Neutrophil (primary cell): ENCODE measurements around the gene NAGS.
A peak's percentile ranks its signal among the peaks of the same experiment; 100 is the strongest.
"Not testable (repeated sequence)": the region's sequence is repeated elsewhere in the genome, so short reads cannot be mapped to it uniquely, and the experiment has no call there.

Source experiments
- H3K27ac ChIP-seq: fragments of 200-600 bp; sonication (generic); 2 replicates; pipeline ENCODE4 v1.5.1; 2016; ENCODE audit warnings: mild to moderate bottlenecking, moderate library complexity
- H3K27me3 ChIP-seq: fragments of 200-600 bp; sonication (generic); 2 replicates; pipeline ENCODE4 v1.6.0; 2016; ENCODE audit warnings: mild to moderate bottlenecking
- H3K36me3 ChIP-seq: fragments of 200-600 bp; sonication (generic); 2 replicates; pipeline ENCODE4 v1.5.1; 2017
- H3K4me1 ChIP-seq, 2 experiments: fragments of 200-600 bp in 1 of 2; sonication (generic) in 1 of 2; 1 replicate in 1 of 2; 2 replicates in 1 of 2; pipeline versions ENCODE4 v1.5.1 to v1.6.1; 2013 to 2016; ENCODE audit warnings: low read depth in 1 of 2, low read length in 1 of 2, mild to moderate bottlenecking in 1 of 2, moderate library complexity in 1 of 2; ENCODE audit not compliant: control insufficient read depth in 1 of 2, insufficient read depth in 1 of 2
- H3K4me3 ChIP-seq, 2 experiments: fragments of 200-600 bp in 1 of 2; sonication (generic) in 1 of 2; 1 replicate in 1 of 2; 2 replicates in 1 of 2; pipeline ENCODE4 v1.5.1; 2013 to 2016; ENCODE audit warnings: low read depth in 1 of 2, low read length in 1 of 2, mild to moderate bottlenecking in 1 of 2, moderate library complexity in 1 of 2
- H3K9me3 ChIP-seq: fragments of 200-600 bp; sonication (generic); 2 replicates; pipeline ENCODE4 v1.5.1; 2016
- TF ChIP-seq, protein P1 (sequence below): fragments of 200-600 bp; sonication (generic); IDR thresholded peaks from 2 replicates; pipeline ENCODE4 v1.5.1; 2016; ENCODE audit warnings: antibody characterized with exemption

The NAGS gene

DNA sequence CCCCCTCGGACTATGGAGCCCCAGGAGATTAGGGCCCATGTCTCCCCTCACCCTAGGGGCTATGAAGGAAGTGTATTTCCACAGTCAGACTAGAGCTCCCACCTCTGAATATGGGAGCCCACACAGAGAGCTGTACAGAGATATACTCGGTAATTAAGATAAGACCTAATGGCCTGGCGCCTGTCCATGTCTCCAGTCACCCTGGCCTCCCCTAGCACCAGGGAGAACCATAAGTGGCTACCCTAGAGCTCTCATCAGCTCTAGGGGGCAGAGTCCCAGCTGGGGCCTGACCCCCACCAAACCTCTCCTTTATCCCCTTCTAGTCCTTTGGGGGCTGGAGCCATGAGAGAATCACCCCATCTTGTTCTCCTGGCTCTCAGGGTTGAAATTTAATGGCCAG is 8.0 kb downstream of the NAGS start:
- Histone ChIP-seq H3K4me3 (no peak overlapping the region), H3K27ac (no peak overlapping the region), H3K4me1 (peaks cover 20 to 23% of the 10 kb centered on the region in 2 experiments), H3K27me3 (no peaks in the 10 kb centered on the region), H3K36me3 (peaks cover 4% of the 10 kb centered on the region), H3K9me3 (no peaks in the 10 kb centered on the region)
- TF ChIP-seq, protein P1, sequence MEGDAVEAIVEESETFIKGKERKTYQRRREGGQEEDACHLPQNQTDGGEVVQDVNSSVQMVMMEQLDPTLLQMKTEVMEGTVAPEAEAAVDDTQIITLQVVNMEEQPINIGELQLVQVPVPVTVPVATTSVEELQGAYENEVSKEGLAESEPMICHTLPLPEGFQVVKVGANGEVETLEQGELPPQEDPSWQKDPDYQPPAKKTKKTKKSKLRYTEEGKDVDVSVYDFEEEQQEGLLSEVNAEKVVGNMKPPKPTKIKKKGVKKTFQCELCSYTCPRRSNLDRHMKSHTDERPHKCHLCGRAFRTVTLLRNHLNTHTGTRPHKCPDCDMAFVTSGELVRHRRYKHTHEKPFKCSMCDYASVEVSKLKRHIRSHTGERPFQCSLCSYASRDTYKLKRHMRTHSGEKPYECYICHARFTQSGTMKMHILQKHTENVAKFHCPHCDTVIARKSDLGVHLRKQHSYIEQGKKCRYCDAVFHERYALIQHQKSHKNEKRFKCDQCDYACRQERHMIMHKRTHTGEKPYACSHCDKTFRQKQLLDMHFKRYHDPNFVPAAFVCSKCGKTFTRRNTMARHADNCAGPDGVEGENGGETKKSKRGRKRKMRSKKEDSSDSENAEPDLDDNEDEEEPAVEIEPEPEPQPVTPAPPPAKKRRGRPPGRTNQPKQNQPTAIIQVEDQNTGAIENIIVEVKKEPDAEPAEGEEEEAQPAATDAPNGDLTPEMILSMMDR, result no peak

DNA sequence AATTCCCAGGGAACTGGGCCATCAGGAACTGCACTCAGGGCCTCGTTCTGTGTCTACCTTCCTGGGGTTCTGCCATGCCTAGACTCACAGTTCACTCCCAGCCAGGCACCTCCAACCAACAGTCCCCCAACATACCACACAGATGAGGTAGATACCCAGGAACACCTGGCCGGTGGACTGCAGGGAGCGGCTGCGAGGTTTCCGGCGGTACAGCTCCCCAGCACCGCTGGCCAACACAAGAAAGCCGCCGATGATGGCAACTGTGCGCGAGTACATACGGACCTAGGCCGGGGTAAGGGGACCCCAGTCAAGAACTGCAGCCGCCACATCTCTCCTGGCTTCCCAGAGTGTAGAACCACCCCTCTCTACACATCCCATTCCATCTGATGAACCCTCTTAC is 8.5 kb downstream of the NAGS start:
- Histone ChIP-seq H3K27me3 (no peaks in the 10 kb centered on the region), H3K4me1 (peaks cover 15 to 18% of the 10 kb centered on the region in 2 experiments), H3K9me3 (no peaks in the 10 kb centered on the region), H3K27ac (no peak overlapping the region), H3K36me3 (peaks cover 4% of the 10 kb centered on the region), H3K4me3 (no peak overlapping the region)
- TF ChIP-seq, protein P1, result no peak

DNA sequence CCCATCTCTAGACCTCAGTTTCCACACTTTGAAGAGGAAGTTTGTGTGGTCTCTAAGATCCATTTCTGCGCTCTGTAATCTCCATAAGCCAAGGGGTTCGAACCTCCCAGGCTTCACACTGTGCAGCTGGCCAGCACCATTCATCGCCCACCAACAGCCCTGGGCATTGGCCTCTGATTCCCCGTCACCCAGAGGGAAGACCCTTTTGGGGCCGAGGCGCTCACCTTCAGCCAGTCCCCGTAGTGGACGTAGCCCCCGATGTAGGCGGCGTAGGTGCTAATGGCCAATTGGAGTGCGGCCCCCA is 9.7 kb downstream of the NAGS start:
- peaks cover 12 to 16% of the 10 kb centered on the region in 2 experiments for H3K4me1 ChIP-seq
- no peaks in the 10 kb centered on the region for H3K27me3 ChIP-seq
- TF ChIP-seq, protein P1, result no peak
- no peak overlapping the region for H3K27ac ChIP-seq
- peak overlapping the region; percentile 88 to 97 for H3K4me3 ChIP-seq
- H3K36me3 ChIP-seq, result peaks cover 4% of the 10 kb centered on the region
- H3K9me3 ChIP-seq, result no peaks in the 10 kb centered on the region

DNA sequence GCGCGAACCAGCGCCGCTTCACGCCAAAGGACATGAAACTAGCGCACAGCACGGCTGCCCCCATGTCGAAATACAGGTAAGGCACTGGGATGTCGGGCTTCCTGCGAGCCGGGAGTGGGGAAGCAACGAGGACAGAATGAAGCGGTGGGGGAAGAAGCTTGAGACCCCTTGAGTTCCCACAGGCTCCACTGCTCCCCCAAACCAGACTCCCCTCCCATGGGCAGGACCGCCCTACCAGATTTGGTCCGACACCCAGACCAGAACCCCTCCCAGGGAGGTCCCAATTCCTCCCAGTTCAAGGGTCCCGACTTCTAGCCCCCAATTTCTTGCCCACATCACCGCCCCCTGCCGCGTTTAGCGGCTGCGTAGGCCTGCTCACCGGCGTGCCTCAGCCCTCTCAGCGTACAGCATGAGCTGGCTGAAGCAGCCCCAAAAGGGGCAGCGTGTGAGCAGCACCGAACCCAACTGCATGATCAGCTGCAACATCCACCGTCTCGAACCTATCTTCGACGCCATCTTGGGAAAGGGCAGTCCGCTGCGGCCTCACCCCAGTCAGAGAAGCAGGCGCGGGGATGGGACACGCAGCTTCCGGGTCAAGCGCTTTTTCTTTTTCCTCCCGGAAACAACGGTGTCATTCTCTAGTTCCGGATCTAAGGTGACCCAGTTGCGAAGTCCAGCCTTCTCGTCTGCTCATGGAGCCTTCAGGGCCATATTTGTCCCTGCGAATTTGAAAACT is 10.2 kb downstream of the NAGS start, which contains the start of gene TMEM101:
Gene TMEM101 (minus strand): TSS at position 527 of the 736 bp plus-strand sequence. CDS start 11 bp downstream, at position 516.
- Histone ChIP-seq H3K9me3 (no peaks in the 10 kb centered on the region), H3K27me3 (no peaks in the 10 kb centered on the region), H3K27ac (peak within 1 kb of the TSS; percentile 69), H3K4me1 (peaks cover 12 to 16% of the 10 kb centered on the region in 2 experiments), H3K36me3 (peaks cover 4% of the 10 kb centered on the region), H3K4me3 (peak within 1 kb of the TSS; percentile 88 to 97)
- TF ChIP-seq, protein P1, result no peak

DNA sequence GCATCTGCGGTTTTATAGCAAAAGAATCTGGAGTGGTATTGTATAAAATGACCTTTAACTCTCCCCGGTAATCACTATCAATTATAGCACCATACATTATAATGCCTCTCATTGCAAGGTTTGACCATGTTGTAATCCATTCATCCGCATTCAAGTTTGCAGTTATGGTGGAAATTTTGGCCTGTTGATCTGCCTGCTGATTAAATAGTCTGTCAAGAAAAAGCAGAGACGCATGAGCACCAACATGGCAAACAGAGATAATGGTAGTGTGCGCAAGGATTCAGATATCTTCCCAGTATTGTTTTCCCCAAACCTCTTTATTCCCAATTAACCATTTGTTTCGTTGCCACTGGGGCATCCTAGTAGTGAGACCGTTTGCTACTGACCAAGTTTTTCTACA is 16.8 kb downstream of the NAGS start:
- H3K4me1 ChIP-seq, H3K9me3 ChIP-seq, H3K27me3 ChIP-seq, H3K4me3 ChIP-seq, H3K27ac ChIP-seq: not testable (repeated sequence)
- peaks cover 48% of the 10 kb centered on the region for H3K36me3 ChIP-seq

DNA sequence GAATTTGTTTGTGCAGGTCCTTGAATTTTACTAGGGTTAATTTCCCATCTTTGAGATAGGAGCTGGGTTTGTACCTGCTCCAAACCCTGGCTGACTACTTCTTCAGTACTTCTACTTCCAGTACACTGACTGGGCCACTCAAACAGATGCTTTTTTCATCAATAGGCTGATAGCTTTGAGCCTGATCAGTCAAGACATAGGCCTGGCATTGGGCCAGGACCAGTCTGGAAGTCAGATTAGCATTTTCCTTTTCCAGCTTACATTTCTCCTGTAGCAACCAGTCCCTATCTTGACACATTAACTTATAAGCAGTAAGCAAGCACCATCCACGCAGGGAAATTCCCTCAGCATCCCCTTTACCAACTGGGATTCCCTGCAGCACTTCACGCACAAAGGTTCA is 17.8 kb downstream of the NAGS start:
- no peaks in the 10 kb centered on the region for H3K9me3 ChIP-seq
- TF ChIP-seq, protein P1, result no peak
- H3K27ac ChIP-seq, result no peak overlapping the region
- H3K27me3 ChIP-seq, result no peaks in the 10 kb centered on the region
- peaks cover 49% of the 10 kb centered on the region for H3K36me3 ChIP-seq
- H3K4me1 ChIP-seq, result no peaks in the 10 kb centered on the region
- H3K4me3 ChIP-seq, result no peak overlapping the region
